Keratinocyte (primary cell): ENCODE results near the gene SLC38A8.

Experiments
- EZH2 ChIP-seq: IDR thresholded peaks from one replicate; pipeline ENCODE4 v1.6.1; 2012; ENCODE audit warnings: inconsistent platforms, mild to moderate bottlenecking, low read length, moderate library complexity
- TF ChIP-seq, protein P1 (sequence below), 3 experiments: IDR thresholded peaks in 1 of 3; conservative IDR thresholded peaks in 1 of 3; optimal IDR thresholded peaks in 1 of 3; 2 replicates in 2 of 3; 3 replicates in 1 of 3; pipeline versions ENCODE3 to v1.5.1; 2011; ENCODE audit warnings: low read length in 3 of 3, mild to moderate bottlenecking in 3 of 3, moderate library complexity in 2 of 3, control low read depth in 1 of 3, inconsistent platforms in 1 of 3; ENCODE audit not compliant: insufficient read depth in 2 of 3; ENCODE audit errors: extremely low read depth in 1 of 3

- TF ChIP-seq, protein P1, sequence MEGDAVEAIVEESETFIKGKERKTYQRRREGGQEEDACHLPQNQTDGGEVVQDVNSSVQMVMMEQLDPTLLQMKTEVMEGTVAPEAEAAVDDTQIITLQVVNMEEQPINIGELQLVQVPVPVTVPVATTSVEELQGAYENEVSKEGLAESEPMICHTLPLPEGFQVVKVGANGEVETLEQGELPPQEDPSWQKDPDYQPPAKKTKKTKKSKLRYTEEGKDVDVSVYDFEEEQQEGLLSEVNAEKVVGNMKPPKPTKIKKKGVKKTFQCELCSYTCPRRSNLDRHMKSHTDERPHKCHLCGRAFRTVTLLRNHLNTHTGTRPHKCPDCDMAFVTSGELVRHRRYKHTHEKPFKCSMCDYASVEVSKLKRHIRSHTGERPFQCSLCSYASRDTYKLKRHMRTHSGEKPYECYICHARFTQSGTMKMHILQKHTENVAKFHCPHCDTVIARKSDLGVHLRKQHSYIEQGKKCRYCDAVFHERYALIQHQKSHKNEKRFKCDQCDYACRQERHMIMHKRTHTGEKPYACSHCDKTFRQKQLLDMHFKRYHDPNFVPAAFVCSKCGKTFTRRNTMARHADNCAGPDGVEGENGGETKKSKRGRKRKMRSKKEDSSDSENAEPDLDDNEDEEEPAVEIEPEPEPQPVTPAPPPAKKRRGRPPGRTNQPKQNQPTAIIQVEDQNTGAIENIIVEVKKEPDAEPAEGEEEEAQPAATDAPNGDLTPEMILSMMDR (optimal IDR thresholded peaks at IDR 0.05 in 1 of 3, IDR thresholded peaks at IDR 0.05 in 1 of 3, conservative IDR thresholded peaks at IDR 0.05 in 1 of 3; ENCODE audit: extremely low read depth in 1 of 3, insufficient read depth in 2 of 3, low read length in 3 of 3), result no peak
- no peak for TF ChIP-seq EZH2
Observed at GRCh38 chr16:84081446-84081989, 38.9 kb upstream of the SLC38A8 start.
